HepG2 (cell line): ENCODE results near the gene NHERF2. TPM values are rescaled to one million over a fixed set of nuclear protein-coding genes. Genes with fewer than 3 reads are reported as not detected.

ENCODE experiments used
- ATF7-NPFF ChIP-seq: sonication (generic); formaldehyde crosslinking; IDR thresholded peaks from 2 replicates; pipeline ENCODE4 v1.8.1; 2023; ENCODE audit warnings: mild to moderate bottlenecking, low read depth, missing genetic modification reagents, moderate library complexity
- EEA1 ChIP-seq: sonication (generic); formaldehyde crosslinking; IDR thresholded peaks from 2 replicates; pipeline ENCODE4 v1.5.1; 2020; ENCODE audit warnings: mild to moderate bottlenecking, missing genetic modification reagents, borderline replicate concordance
- NFKB2 ChIP-seq: sonication (generic); formaldehyde crosslinking; IDR thresholded peaks from 2 replicates; pipeline ENCODE4 v1.4.0; 2020; ENCODE audit warnings: missing genetic modification reagents, borderline replicate concordance
- NR2F1 ChIP-seq, 2 experiments: fragments of 450-650 bp in 1 of 2; formaldehyde crosslinking in 1 of 2; IDR thresholded peaks; 2 replicates each; pipeline versions ENCODE4 v1.5.0 to v1.6.1; 2016 to 2020; ENCODE audit warnings: mild to moderate bottlenecking in 1 of 2, missing compliant biosample characterization in 1 of 2, missing genetic modification reagents in 1 of 2, moderate library complexity in 1 of 2
- PITX1 ChIP-seq: sonication (generic); formaldehyde crosslinking; IDR thresholded peaks from 2 replicates; pipeline ENCODE4 v1.5.1; 2020; ENCODE audit warnings: mild to moderate bottlenecking, missing genetic modification reagents
- REPIN1 ChIP-seq: sonication (generic); formaldehyde crosslinking; IDR thresholded peaks from 2 replicates; pipeline ENCODE4 v1.8.0; 2022; ENCODE audit warnings: missing genetic modification reagents, low read depth, mild to moderate bottlenecking, borderline replicate concordance
- RFXAP ChIP-seq: sonication (generic); formaldehyde crosslinking; IDR thresholded peaks from 2 replicates; pipeline ENCODE4 v1.4.0; 2020; ENCODE audit warnings: missing genetic modification reagents, borderline replicate concordance
- SETDB1 ChIP-seq: sonication (generic); formaldehyde crosslinking; IDR thresholded peaks from 2 replicates; pipeline ENCODE4 v1.5.1; 2020; ENCODE audit warnings: missing genetic modification reagents, mild to moderate bottlenecking, borderline replicate concordance
- SP5 ChIP-seq: IDR thresholded peaks from 2 replicates; pipeline ENCODE4 v1.6.1; 2016; ENCODE audit warnings: low read depth, borderline replicate concordance
- ZNF260 ChIP-seq: sonication (generic); formaldehyde crosslinking; IDR thresholded peaks from 2 replicates; pipeline ENCODE4 v1.4.0; 2020; ENCODE audit warnings: missing genetic modification reagents, low read depth, mild to moderate bottlenecking, borderline replicate concordance
- ZNF33B ChIP-seq: sonication (generic); formaldehyde crosslinking; IDR thresholded peaks from 2 replicates; pipeline ENCODE4 v1.5.1; 2020; ENCODE audit warnings: mild to moderate bottlenecking, missing genetic modification reagents
- ZNF496 ChIP-seq: sonication (generic); formaldehyde crosslinking; IDR thresholded peaks from 2 replicates; pipeline ENCODE4 v1.8.1; 2023; ENCODE audit warnings: mild to moderate bottlenecking, moderate library complexity, missing genetic modification reagents; ENCODE audit not compliant: insufficient replicate concordance
- ZNF501 ChIP-seq: sonication (generic); formaldehyde crosslinking; IDR thresholded peaks from 2 replicates; pipeline ENCODE4 v1.5.1; 2020; ENCODE audit warnings: mild to moderate bottlenecking, moderate library complexity, missing genetic modification reagents
- ZNF546 ChIP-seq: sonication (generic); formaldehyde crosslinking; conservative IDR thresholded peaks from 2 replicates; pipeline ENCODE4 v1.8.1; 2023; ENCODE audit warnings: mild to moderate bottlenecking, missing genetic modification reagents
- ZNF557 ChIP-seq: sonication (generic); formaldehyde crosslinking; IDR thresholded peaks from 2 replicates; pipeline ENCODE4 v1.4.0; 2020; ENCODE audit warnings: missing genetic modification reagents
- ZNF747 ChIP-seq: sonication (generic); formaldehyde crosslinking; IDR thresholded peaks from 2 replicates; pipeline ENCODE4 v1.8.1; 2023; ENCODE audit warnings: missing genetic modification reagents, mild to moderate bottlenecking, borderline replicate concordance
- ZNF772 ChIP-seq: sonication (generic); formaldehyde crosslinking; IDR thresholded peaks from 2 replicates; pipeline ENCODE4 v1.5.0; 2020; ENCODE audit warnings: mild to moderate bottlenecking, missing genetic modification reagents
- polyA plus RNA-seq, 8 experiments: library from polyadenylated mRNA; depleted of rRNA in 3 of 8; stranded (reverse) in 7 of 8; unstranded in 1 of 8; fragments of >200 nt; fragmentation: Illumina TruSeq in 4 of 8; extraction: Trizol in 4 of 8; gene quantifications; 2 replicates each; pipeline versions ENCODE4 v1.2.1 to v1.2.3, GENCODE V29; 2011 to 2016; ENCODE audit warnings: low read depth in 4 of 8, missing spikeins in 1 of 8, mixed read lengths in 1 of 8; ENCODE audit not compliant: insufficient read depth in 1 of 8
- total RNA-seq, 5 experiments: library from RNA; depleted of rRNA; stranded (reverse); fragments of >200 nt; fragmentation: Illumina TruSeq; extraction: Trizol; gene quantifications; 2 replicates each; pipeline ENCODE4 v1.2.3, GENCODE V29; 2016; ENCODE audit warnings: low read depth in 1 of 5
- TF ChIP-seq, protein P1 (sequence below): sonication (generic); formaldehyde crosslinking; conservative IDR thresholded peaks from 2 replicates; pipeline ENCODE4 v1.4.0; 2020; ENCODE audit warnings: mild to moderate bottlenecking, missing genetic modification reagents, moderate library complexity
- TF ChIP-seq, protein P2 (sequence below): sonication (generic); formaldehyde crosslinking; IDR thresholded peaks from 2 replicates; pipeline ENCODE4 v1.4.0; 2020; ENCODE audit warnings: missing genetic modification reagents, mild to moderate bottlenecking, borderline replicate concordance
- TF ChIP-seq, protein P3 (sequence below): sonication (generic); formaldehyde crosslinking; IDR thresholded peaks from 2 replicates; pipeline ENCODE4 v1.5.0; 2020; ENCODE audit warnings: mild to moderate bottlenecking, missing genetic modification reagents, moderate library complexity

The NHERF2 gene
- total and polyA plus RNA-seq, 2 of the 13 experiments (the other 11 are each of a cell fraction or from before 2014, with no cell fraction given) = 23.7 to 39.3 TPM

DNA sequence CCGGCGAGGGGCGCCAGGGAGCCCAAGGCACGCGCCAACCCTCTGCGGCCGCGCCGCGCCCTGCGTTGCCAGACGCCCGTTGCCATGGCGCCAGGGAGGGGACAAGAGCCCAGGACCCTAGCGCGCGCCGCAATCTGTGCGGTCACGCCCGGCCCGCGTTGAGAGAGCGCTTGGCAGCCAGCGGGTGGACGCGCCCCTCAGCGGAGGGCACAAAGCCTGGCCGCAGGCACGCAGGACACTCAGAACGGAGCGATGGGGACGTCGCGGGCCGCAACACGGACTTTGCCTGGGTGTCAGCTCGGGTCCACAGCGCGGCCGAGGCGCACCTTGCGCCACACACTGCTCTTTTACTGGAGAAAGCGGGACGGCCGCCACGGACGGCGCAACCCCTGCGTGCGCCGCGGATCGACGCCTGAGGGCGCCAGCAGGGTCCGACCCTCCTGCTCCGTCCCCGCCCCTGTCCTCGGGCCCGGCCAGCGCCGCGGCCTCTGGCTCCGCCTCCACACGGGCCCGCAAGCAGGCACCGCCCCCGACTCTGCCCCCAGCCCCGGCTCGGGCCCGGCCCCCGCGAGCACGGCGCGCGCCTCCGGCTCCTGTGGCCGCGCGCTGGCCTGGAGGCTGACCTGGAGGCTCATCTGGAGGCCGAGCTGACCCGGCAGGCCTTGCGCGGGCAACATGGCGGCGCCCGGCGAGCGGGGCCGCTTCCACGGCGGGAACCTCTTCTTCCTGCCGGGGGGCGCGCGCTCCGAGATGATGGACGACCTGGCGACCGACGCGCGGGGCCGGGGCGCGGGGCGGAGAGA lies 43.0 kb upstream of the NHERF2 start, which contains the start of gene GFER (continued):
- TF ChIP-seq, protein P1, sequence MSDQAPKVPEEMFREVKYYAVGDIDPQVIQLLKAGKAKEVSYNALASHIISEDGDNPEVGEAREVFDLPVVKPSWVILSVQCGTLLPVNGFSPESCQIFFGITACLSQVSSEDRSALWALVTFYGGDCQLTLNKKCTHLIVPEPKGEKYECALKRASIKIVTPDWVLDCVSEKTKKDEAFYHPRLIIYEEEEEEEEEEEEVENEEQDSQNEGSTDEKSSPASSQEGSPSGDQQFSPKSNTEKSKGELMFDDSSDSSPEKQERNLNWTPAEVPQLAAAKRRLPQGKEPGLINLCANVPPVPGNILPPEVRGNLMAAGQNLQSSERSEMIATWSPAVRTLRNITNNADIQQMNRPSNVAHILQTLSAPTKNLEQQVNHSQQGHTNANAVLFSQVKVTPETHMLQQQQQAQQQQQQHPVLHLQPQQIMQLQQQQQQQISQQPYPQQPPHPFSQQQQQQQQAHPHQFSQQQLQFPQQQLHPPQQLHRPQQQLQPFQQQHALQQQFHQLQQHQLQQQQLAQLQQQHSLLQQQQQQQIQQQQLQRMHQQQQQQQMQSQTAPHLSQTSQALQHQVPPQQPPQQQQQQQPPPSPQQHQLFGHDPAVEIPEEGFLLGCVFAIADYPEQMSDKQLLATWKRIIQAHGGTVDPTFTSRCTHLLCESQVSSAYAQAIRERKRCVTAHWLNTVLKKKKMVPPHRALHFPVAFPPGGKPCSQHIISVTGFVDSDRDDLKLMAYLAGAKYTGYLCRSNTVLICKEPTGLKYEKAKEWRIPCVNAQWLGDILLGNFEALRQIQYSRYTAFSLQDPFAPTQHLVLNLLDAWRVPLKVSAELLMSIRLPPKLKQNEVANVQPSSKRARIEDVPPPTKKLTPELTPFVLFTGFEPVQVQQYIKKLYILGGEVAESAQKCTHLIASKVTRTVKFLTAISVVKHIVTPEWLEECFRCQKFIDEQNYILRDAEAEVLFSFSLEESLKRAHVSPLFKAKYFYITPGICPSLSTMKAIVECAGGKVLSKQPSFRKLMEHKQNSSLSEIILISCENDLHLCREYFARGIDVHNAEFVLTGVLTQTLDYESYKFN (CRISPR knock-in tag) = peak; percentile 48; the same call in 1 of the 2 replicates
- TF ChIP-seq SETDB1 (no peak), ZNF501 (CRISPR knock-in tag) (peak; percentile 48; the same call in 1 of the 2 replicates), ZNF260 (CRISPR knock-in tag) (no peak), NFKB2 (CRISPR knock-in tag) (peak; percentile 33; the same call in 1 of the 2 replicates), ZNF546 (CRISPR knock-in tag) (peak; percentile 82), EEA1 (CRISPR knock-in tag) (no peak), ZNF496 (CRISPR knock-in tag) (no peak), RFXAP (CRISPR knock-in tag) (peak; percentile 48; the same call in 1 of the 2 replicates), PITX1 (peak; percentile 57), ZNF557 (CRISPR knock-in tag) (no peak), ATF7-NPFF (peak; percentile 74), SP5 (CRISPR knock-in tag) (no peak; the same call in 1 of the 2 replicates), ZNF33B (no peak), REPIN1 (CRISPR knock-in tag) (peak; percentile 80; the same call in 1 of the 2 replicates), ZNF747 (0 out of 2 replicates have a peak, but pooled peaks have one; percentile 54), NR2F1 (CRISPR knock-in tag; IDR thresholded peaks at IDR 0.05) (peak; percentile 100), ZNF772 (CRISPR knock-in tag) (0 out of 2 replicates have a peak, but pooled peaks have one; percentile 68)
- TF ChIP-seq, protein P2, sequence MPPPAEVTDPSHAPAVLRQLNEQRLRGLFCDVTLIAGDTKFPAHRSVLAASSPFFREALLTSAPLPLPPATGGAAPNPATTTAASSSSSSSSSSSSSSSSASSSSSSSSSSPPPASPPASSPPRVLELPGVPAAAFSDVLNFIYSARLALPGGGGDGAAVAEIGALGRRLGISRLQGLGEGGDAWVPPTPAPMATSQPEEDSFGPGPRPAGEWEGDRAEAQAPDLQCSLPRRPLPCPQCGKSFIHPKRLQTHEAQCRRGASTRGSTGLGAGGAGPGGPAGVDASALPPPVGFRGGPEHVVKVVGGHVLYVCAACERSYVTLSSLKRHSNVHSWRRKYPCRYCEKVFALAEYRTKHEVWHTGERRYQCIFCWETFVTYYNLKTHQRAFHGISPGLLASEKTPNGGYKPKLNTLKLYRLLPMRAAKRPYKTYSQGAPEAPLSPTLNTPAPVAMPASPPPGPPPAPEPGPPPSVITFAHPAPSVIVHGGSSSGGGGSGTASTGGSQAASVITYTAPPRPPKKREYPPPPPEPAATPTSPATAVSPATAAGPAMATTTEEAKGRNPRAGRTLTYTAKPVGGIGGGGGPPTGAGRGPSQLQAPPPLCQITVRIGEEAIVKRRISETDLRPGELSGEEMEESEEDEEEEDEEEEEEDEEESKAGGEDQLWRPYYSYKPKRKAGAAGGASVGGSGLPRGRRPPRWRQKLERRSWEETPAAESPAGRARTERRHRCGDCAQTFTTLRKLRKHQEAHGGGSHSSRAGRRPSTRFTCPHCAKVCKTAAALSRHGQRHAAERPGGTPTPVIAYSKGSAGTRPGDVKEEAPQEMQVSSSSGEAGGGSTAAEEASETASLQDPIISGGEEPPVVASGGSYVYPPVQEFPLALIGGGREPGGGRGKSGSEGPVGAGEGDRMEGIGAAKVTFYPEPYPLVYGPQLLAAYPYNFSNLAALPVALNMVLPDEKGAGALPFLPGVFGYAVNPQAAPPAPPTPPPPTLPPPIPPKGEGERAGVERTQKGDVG = no peak; the same call in 1 of the 2 replicates
- TF ChIP-seq, protein P3, sequence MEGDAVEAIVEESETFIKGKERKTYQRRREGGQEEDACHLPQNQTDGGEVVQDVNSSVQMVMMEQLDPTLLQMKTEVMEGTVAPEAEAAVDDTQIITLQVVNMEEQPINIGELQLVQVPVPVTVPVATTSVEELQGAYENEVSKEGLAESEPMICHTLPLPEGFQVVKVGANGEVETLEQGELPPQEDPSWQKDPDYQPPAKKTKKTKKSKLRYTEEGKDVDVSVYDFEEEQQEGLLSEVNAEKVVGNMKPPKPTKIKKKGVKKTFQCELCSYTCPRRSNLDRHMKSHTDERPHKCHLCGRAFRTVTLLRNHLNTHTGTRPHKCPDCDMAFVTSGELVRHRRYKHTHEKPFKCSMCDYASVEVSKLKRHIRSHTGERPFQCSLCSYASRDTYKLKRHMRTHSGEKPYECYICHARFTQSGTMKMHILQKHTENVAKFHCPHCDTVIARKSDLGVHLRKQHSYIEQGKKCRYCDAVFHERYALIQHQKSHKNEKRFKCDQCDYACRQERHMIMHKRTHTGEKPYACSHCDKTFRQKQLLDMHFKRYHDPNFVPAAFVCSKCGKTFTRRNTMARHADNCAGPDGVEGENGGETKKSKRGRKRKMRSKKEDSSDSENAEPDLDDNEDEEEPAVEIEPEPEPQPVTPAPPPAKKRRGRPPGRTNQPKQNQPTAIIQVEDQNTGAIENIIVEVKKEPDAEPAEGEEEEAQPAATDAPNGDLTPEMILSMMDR (CRISPR knock-in tag) = peak; percentile 72
